Activated CD4-positive, alpha-beta T cell treated with anti-CD3 and anti-CD28 coated beads, Interleukin-2, amount 50 U/mL, for 48 hours (primary cell): ENCODE data around the gene TKTL1.
A peak's percentile ranks its signal among the peaks of the same experiment; 100 is the strongest.
"Not testable (repeated sequence)": the region's sequence is repeated elsewhere in the genome, so short reads cannot be mapped to it uniquely, and the experiment has no call there.

Experiments used
- DNase-seq, 2 experiments: peaks; one replicate each; pipeline ENCODE4 v3.0.0-alpha.2; 2020

TKTL1 gene

DNA sequence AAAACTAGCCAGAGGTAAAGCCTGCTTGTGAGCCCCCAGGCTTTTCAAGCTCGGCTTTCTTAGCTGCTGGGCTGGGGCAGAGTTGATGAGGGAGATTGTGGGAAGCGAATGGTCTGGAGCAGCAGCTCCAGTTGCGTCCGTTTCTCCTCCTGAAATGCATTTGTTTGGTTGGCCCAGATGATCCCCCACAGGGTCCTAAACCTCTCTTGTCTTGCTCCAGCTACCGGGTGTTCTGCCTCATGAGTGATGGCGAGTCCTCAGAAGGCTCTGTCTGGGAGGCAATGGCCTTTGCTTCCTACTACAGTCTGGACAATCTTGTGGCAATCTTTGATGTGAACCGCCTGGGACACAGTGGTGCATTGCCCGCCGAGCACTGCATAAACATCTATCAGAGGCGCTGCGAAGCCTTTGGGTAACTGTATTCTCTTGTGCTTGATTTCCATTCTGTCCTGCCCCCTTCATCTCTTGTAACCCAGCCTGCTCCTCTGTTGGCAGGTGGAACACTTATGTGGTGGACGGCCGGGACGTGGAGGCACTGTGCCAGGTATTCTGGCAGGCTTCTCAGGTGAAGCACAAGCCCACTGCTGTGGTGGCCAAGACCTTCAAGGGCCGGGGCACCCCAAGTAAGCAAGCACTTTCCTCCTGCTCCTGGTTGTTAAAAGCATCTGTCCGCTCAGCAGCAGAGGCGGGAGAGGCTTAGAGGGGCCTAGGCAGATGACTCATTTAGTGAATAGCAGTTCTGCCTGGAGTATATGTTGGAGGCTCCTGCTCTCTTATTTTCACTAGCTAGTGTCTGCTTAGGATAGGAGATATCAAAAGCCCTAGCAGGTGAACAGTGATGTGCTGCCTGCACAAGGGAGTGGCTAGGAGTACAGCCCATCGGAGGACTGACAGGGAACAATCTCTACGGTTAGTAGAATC lies 15.3 kb downstream of the TKTL1 start:
- no peak for DNase-seq

- no peak for DNase-seq
Measured at GRCh38 chrX:154312116-154312515, 16.5 kb downstream of the TKTL1 start.

- peak; percentile 33 to 44 for DNase-seq
Measured at GRCh38 chrX:154313147-154313546, 17.6 kb downstream of the TKTL1 start.

GRCh38 chrX:154315416-154315815 lies 19.8 kb downstream of the TKTL1 start:
- no peak for DNase-seq

DNA sequence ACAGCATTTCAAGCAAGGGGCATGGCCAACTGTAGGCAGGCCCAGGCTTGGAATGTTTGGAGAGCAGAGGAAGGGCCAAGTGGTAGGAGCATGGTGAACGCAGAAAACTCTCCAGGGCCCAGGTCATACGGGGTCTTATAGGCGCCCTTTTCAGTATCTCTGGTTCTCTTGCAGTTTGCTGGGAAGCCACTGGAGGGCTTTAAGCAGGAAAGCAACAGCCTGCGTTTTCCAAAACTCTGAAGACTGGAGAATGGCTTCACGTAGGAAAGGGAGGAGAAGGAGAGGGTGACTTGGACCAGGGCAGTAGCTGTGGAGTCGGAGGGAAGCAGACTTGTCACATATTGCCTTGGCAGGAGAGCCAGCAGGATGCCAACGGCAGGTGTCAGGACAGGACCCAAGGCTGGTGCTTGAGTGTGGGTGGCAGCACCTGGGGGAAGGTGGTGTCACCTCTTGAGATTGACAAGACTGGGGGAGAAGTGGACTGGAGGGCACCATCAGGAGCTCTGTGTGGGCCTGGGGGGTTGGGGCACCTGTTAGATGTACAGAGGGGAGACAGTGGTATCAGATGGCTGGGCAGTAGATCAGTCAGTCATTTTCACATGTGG lies 21.9 kb downstream of the TKTL1 start:
- DNase-seq, result no peak

DNA sequence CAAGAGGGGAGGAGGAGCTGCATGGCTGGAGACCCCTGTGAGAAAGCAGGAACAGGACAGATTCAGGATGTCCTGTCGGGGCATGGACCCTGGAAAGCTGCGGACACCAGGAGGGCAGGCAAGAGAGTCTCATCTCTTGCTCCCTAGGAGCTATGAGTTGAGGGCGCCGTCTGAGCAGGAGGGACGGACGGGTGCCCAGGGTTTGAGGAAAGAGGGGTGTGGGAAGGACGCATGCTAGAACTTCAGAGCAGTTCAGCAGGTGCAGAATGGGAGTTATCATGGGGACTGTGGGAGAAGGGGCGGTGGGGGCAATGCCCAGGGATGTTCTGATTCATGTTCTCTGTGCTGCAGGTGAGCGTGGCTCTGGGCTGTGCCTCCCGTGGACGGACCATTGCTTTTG lies 24.8 kb downstream of the TKTL1 start:
- DNase-seq, result no peak

- DNase-seq, result no peak
Measured at GRCh38 chrX:154321152-154321551, 25.6 kb downstream of the TKTL1 start.

DNA sequence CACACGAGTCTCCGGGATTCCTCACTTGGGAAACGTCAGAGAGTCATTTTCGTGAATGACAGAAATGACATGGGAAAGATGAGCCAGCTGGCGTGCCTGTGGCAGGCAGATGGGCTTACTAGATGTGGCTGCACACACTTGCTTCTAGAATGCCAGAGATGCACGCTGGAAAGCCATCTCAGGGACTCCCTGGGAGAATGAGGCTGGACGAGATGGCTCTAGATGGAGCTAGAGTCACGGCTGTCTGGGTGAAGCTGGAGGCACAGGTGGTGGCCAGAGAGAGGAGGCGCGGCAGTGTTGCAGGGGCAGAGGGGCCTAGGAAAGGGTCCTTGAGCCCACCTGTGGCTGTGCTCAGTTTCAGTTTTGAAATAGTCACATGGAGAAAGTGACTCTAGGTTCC lies 26.0 kb downstream of the TKTL1 start:
- peak in 1 of 2 experiments; percentile 25 for DNase-seq

- no peak for DNase-seq
Measured at GRCh38 chrX:154322890-154323289, 27.3 kb downstream of the TKTL1 start.

GRCh38 chrX:154323537-154323936 lies 27.9 kb downstream of the TKTL1 start:
- DNase-seq, result no peak

GRCh38 chrX:154325541-154325940 lies 29.9 kb downstream of the TKTL1 start:
- DNase-seq, result no peak

DNA sequence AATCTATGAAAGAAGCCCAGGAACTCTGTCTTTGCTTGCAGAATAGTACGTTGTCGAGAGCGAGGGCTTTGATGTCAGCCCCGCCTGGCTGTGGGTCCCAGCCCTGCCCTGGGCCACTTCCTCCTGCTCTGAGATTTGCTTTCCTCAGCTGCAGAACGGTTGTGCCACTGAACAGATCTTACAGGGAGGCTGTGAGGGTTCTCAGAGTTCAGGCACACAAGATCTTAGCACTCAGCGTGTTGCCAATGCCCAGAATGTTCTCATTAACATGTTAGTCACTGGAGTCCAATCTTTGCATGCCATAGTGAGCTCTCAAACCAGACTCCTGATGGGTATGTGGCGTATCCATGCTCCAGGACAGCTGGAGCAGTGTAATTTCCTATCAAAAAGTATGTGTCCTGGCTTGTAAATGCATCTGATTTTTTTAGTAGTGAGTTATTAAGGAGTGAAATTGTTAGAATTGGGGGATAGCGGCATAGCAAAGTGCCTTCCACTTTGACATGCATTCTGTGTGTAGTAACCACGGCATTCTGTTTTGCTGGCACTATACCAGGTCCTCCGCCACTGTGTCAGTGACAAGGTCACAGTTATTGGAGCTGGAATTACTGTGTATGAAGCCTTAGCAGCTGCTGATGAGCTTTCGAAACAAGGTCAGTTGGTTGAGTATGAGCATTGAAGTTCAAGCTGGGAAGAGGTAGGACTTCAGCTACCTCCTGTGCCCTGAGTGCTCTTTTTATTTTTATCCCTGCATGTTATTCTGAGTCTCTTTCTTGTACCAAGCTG lies 31.6 kb downstream of the TKTL1 start:
- peak in 1 of 2 experiments; percentile 28 for DNase-seq

DNA sequence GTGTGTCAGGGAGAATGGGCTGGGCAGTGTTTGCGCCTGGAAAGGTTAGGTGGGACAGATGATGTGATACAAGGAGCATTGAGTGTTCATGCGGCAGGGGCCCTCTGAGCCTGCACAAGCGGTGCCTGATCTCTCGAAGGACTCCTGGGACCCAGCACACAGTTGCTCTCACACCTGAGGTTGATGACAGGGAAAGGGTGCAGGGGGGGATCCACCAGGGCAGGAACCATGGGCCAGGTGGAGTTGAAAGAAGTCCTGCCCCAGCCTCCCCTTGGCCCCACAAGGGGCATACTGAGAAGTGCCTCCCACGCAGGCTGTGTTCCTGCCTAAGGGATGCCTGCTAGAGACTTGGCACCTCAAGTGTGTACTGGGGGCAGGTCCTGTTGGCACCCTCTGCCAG lies 33.1 kb downstream of the TKTL1 start:
- DNase-seq, result no peak

GRCh38 chrX:154329294-154329693 lies 33.7 kb downstream of the TKTL1 start:
- no peak for DNase-seq

DNA sequence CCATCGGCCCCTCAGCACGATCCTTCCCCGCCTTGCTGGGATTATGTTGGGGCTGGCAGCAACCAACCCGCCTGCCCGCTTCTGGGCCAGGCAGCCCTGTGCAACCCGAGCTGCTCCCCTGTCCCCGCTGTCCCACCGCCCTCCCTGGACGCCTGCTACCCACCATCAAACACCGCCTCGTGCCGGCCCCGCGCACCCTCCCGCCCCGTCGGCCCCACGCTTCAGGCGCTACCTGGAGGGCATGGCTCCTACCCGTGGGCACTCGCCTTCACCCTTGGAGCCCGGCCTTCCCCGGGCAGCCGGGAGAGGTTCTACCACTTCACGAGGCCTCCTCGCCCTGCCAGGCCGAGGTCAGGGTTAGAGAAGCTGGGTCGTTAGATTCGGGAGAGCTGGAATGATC lies 37.0 kb downstream of the TKTL1 start:
- DNase-seq, result no peak

- no peak for DNase-seq
Measured at GRCh38 chrX:154333116-154333515, 37.5 kb downstream of the TKTL1 start.

DNA sequence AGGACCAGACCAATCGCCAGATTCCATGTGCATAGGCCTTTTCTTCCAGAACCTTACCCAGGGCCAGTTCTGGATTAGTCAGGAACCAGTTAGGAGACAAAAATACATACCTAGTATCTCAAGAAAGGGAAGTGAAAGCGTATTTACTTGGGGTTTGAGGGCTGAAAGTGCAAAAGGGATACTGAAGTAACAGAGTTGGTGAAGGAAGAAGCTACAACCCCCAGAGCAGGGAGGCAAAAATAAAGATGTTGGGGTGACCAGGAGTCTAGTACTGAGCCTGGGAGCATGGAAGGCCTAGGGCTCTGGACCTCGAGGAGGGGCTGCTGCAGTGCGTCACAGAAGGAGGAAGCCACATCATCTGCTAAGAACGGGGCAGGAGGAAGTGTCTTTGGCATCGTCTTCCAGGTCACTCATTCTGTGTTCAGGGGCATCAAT lies 38.3 kb downstream of the TKTL1 start:
- no peak for DNase-seq

- peak; percentile 52 to 65 for DNase-seq
Measured at GRCh38 chrX:154334496-154334895, 38.9 kb downstream of the TKTL1 start.

GRCh38 chrX:154341399-154342298 lies 46.1 kb downstream of the TKTL1 start:
- DNase-seq, result not testable (repeated sequence)

GRCh38 chrX:154343063-154343462 lies 47.5 kb downstream of the TKTL1 start:
- DNase-seq, result not testable (repeated sequence)

DNA sequence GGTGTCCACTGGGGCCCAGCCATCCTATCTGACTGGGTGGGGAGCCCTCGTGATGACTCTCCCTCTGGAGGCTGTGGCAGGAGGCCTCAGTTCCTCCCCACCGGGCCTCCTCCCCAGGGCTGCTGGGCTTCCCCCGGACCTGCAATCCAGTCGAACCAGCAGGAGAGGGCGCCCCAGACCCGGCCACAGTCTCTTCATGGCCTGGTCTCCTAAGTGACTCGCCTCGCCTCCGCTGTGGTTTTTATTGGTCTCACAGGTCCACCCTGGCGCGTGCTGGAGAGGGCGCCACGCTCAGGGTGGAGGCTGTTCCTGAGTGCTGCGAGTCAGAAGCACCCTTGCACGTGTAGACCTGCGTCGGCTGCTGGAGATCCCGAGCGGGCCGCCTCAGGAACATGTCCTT lies 48.0 kb downstream of the TKTL1 start:
- not testable (repeated sequence) for DNase-seq

DNA sequence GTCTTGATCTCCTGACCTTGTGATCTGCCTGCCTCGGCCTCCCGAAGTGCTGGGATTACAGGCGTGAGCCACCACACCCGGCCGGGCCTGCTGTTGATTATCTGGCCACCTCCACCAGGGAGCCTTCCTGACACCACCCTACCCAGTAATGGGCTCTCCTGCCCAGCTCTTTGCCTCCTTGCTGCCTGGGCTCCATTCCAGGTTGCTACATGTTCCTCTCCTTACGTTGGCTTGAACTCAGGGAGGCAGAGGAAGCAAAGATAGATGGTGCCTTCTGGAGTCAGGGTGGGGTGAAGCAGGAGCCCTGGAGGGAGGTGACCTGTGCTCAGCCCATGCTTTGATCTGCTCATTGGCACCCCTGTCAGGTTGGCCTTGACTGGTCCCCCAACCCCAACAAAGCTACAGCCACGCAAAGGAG lies 52.5 kb downstream of the TKTL1 start:
- no peak for DNase-seq
